GM21526 (cell line): ENCODE results near the gene LGALS9.
"Not testable (repeated sequence)": the region's sequence is repeated elsewhere in the genome, so short reads cannot be mapped to it uniquely, and the experiment has no call there.

Experiments
- ATAC-seq: cut with Tn5 transposase; IDR thresholded peaks from one replicate; pipeline ENCODE4 v1.9.1; 2021; ENCODE audit warnings: moderate library complexity; ENCODE audit not compliant: unreplicated experiment, low FRiP score

The LGALS9 gene

GRCh38 chr17:27670791-27671590 lies 40.0 kb downstream of the LGALS9 start:
- no peak for ATAC-seq

- ATAC-seq: no peak
Measured at GRCh38 chr17:27671591-27671910, 40.6 kb downstream of the LGALS9 start.

- ATAC-seq: not testable (repeated sequence)
Measured at GRCh38 chr17:27671977-27672480, 41.0 kb downstream of the LGALS9 start.

- no peak for ATAC-seq
Measured at GRCh38 chr17:27674335-27674734, 43.3 kb downstream of the LGALS9 start.

GRCh38 chr17:27677191-27677590 lies 46.2 kb downstream of the LGALS9 start:
- ATAC-seq: no peak

GRCh38 chr17:27686322-27686721 lies 55.3 kb downstream of the LGALS9 start:
- not testable (repeated sequence) for ATAC-seq

GRCh38 chr17:27690882-27691281 lies 59.9 kb downstream of the LGALS9 start:
- no peak for ATAC-seq

GRCh38 chr17:27695254-27695814 lies 64.3 kb downstream of the LGALS9 start:
- not testable (repeated sequence) for ATAC-seq
